Frontal cortex (tissue), 4 donors: Measurements from ENCODE around the gene ST6GALNAC3. TPM values are rescaled to one million over a fixed set of nuclear protein-coding genes. Genes with fewer than 3 reads are reported as not detected.
"Not testable (repeated sequence)": the region's sequence is repeated elsewhere in the genome, so short reads cannot be mapped to it uniquely, and the experiment has no call there.

Experiments
- DNase-seq, 2 donors: peaks; one replicate each; pipeline ENCODE4 v3.0.0; 2012; ENCODE audit warnings: low spot score in 2 of 2
- FAIRE-seq: peaks from 2 replicates; lab custom pipeline; 2012; peaks lifted over from hg19 to GRCh38; lab: Jason Lieb, UNC
- total RNA-seq: library from RNA; depleted of rRNA; stranded (reverse); fragments of >200 nt; gene quantifications from one replicate; pipeline ENCODE4 v1.2.3, GENCODE V29; 2014
- donor health status: control.
- donor health status: control.
- donor health status: control.

ST6GALNAC3 gene
- total RNA-seq, 1 donor from 2014 or later = 14.3 TPM

GRCh38 chr1:76300556-76300955, 226.0 kb downstream of the ST6GALNAC3 start:
- no peak for FAIRE-seq
- DNase-seq = no peak

- FAIRE-seq = no peak
Measured at GRCh38 chr1:76302711-76303339, 228.3 kb downstream of the ST6GALNAC3 start.

DNA sequence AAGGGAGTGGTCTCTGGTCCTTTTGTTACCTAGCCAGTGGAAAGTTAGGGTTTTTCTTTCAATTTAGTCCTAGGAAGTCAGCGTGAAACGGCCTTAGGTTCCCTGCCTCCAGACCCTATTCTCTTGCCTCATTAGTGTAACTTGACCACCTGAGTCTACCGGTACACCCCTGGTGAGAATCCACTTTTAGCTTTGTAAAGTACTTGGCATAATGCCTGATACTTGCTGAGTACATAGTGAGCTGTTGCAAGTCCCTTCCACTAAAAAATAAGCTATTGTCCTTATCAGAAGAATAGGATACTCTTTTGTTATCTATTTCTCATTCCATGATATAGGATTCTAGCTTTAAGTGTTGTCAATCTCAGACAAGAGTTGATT, 228.8 kb downstream of the ST6GALNAC3 start:
- no peak for FAIRE-seq
- no peak for DNase-seq

More at GRCh38 chr1:76302711-76303339, 228.3 kb downstream of the ST6GALNAC3 start:
- DNase-seq = no peak

DNA sequence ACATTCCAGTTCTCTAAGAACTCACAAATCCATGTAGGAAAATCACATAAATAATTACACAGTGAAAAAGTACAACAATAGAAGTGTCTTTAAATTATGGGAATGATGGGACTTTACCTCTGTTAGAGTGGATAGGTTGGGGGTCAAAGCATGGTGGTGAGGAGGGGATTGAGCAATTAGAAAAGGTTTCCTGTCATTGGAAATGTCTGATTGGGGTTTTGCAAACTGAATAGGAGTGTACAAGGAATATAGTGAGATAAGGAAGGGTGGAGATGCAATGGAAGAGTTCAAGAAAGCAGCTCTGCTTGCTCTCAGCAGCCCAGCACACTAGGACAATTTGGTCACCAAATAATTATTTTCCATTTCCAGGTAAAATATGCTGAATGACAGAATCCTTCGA, 238.8 kb downstream of the ST6GALNAC3 start:
- FAIRE-seq (no peak), DNase-seq (no peak)

- FAIRE-seq = no peak
- DNase-seq = no peak
Measured at GRCh38 chr1:76314730-76315129, 240.2 kb downstream of the ST6GALNAC3 start.

GRCh38 chr1:76317299-76317900, 242.9 kb downstream of the ST6GALNAC3 start:
- FAIRE-seq (no peak), DNase-seq (no peak)

DNA sequence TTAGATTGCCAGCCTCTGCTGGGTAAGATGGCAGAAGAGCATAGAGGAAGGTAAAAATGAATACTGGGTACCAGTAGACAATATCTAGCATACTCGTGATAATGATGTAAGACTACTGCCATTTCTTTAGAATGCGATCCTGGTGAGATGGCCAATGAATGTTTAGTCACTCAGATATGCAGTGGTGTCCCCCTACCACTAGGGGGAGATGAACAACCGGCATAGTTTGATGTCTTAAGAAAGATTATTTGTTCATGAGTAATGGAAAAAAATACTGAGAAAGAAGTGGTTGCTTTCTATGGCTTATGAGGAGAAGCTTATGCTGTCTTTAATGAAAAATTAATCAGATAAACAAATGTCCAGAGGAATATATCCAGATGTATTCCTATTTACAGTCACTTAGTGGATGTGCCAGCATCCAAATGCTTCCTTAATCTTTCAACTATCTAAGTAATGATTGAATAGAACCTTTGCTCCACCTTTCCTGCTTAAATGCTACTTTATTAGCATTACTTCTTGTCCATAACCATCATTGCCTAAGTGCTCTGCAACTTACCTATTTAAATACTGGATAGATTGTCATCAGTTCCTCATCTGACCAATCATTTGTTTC, 256.6 kb downstream of the ST6GALNAC3 start:
- FAIRE-seq = peak; percentile 93

GRCh38 chr1:76335882-76336281, 261.3 kb downstream of the ST6GALNAC3 start:
- FAIRE-seq = no peak
- DNase-seq = no peak

More for the DNA sequence above, 256.6 kb downstream of the ST6GALNAC3 start:
- DNase-seq = peak; percentile 2 to 12

- DNase-seq (peak; percentile 3 to 4), FAIRE-seq (no peak)
Measured at GRCh38 chr1:76336931-76337371, 262.4 kb downstream of the ST6GALNAC3 start.

DNA sequence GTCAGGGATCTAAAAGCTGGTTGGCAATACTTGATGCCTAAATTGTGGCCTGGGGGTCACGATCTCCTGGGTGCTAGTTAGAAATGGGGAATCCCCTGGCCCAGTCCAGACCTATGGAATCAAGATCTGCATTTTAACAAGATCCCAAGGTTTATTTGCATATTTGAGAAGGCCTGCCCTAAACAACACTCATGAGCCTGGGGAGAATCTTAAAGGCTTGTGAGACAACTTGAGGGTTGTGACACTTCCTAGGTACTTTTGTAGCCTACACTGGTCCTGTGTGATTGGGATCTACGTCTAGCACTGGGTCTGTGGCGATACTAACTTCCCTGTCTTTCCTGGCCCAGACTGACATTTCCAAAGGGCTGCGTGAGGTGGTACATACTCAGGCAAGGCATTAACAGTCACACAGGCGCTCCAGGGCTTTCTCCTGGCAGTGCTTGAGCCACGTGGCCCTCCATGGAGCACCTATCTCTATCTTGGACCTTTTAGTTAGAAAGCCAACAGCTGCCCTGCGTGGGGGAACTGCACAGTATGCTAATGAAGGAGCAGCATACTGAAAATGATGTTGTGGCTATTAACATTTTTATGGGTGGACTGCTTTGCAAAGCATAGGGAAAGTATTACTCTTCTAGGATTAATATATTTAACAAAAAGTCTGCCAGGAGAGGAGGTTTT, 263.1 kb downstream of the ST6GALNAC3 start:
- no peak for DNase-seq
- FAIRE-seq = no peak

DNA sequence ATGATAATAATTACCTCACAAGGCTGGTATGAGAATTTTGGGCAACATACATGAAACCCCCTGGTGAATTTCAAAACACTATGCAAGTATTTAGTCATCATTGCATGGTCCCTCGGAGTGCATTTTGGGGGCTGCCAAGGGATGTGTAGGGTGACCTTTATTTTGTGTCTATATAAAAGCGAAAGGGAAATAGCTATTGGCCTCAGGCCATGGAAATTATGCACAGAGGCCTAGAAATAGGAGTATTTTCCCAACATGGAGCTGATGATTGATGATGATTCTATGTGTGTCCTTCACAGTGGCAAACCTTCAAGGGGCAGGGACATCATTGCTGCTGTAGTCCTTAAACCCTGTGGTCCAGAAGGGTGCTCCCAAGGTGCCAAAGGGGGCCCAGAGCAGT, 265.5 kb downstream of the ST6GALNAC3 start:
- DNase-seq = no peak
- no peak for FAIRE-seq

- FAIRE-seq, DNase-seq: not testable (repeated sequence)
Measured at GRCh38 chr1:76341816-76342215, 267.3 kb downstream of the ST6GALNAC3 start.

- no peak for FAIRE-seq
- no peak for DNase-seq
Measured at GRCh38 chr1:76343356-76343755, 268.8 kb downstream of the ST6GALNAC3 start.

DNA sequence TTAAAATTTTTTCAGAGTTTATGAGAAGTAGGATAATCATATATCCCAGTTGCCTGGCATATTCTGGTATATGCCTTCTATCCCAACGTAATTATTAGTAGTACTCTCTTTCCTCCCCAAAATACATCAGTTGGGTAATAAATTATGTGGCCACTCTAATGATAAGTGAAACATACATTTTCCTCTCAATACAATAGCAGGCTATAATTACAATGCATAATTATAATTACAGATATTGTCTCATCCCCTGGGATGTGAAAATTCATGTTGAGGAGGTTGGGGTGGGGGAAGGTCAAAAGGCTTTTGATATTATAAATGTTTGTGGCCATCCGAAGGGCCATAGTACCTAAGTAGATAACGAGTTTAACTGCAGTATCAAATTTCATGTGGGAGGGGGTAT, 277.1 kb downstream of the ST6GALNAC3 start:
- DNase-seq (no peak), FAIRE-seq (no peak)

DNA sequence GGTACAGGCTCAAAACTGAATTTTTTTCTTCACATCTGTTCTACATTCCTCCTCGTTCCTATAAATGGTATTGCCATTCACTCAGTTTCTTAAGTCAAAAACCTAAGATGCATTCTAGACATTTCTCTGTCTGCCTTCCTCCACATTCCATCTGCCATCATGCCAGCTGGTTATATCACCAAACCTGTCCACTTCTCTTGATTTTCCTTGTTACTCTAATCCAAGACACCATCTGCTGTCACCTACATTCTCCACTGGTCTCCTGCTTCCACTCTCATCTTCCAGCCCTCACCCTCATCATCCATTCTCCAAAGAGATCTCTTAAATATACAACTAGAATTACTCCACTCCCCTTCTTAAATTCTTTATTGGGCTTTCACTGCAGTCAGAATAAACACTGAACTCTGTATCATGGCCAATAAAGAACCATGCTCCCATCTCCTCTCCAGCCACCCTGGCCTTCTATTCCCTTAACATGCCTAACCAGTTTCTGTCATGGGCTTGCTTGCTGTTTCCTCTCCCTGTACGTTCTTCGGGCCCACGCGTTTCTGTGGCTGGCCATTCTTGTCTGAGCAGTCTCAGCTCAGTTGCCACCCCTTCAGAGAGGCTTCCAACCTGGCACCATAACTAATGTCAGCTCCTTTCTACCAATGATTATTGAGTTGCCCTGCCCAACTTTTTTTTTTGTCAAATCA, 278.3 kb downstream of the ST6GALNAC3 start:
- FAIRE-seq (no peak), DNase-seq (no peak)

DNA sequence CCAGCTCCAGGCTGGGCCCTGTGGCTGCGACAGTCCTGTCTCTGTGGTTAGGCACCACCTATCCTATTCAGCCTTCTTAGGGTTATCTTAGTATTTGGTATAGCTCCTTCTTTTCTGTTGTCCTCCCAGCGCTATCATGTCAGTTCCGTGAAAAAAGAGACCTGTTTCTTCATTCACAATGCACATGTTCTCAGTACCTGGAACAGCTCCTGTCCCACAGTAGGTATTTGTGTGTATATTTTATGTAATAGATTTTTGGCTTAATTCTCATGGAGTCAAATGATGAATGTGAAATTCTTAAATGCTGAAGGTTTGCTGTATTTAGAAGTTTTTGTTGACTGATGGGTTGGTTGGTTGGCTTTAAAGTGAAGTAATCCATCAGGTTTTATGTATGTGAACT, 279.7 kb downstream of the ST6GALNAC3 start:
- no peak for FAIRE-seq
- DNase-seq = no peak

DNA sequence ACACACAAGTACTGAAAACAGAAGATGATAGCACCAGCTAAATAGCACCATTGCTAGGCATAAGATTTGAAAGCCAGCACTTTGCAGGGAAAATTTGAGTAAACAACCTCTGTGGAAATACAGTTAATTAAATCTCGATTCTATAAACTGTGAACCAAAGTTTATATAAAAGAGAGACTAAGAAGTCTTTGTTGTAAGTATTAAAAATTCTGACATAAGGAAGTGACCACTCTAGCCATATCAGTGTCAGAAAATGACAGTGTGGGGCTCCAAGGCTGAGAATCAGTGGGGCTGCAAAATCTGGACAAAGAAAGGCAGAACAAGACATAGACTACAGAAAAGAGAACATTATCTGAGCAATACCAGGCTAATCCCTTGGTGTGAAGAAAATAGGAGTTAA, 292.2 kb downstream of the ST6GALNAC3 start:
- DNase-seq = no peak
- FAIRE-seq = no peak

GRCh38 chr1:76371941-76372340, 297.4 kb downstream of the ST6GALNAC3 start:
- DNase-seq (no peak), FAIRE-seq (no peak)

DNA sequence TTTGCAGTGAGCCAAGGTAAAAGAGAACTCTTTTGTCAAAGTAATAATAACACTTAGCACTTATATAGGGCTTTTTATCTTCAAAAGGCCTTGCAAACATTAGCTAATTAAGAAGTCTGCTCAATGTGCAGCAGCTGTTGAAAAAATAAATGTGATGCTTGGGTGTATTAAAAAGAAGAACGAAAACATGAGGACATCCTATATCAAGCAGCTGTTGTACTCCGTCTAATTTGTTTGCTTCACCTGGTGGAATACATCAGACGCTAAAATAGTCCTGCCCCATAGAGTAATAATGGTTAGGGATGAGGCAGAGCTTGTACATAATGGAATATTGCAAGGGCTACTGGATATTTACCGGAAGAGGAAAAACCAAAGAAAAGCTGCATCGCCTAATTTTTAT, 299.5 kb downstream of the ST6GALNAC3 start:
- FAIRE-seq = no peak
- DNase-seq = no peak

- FAIRE-seq (no peak), DNase-seq (no peak)
Measured at GRCh38 chr1:76377247-76377646, 302.7 kb downstream of the ST6GALNAC3 start.
